HG02973 (cell line): ENCODE data around the gene GNAQ.

Source experiments
- ATAC-seq: cut with Tn5 transposase; IDR thresholded peaks from one replicate; pipeline ENCODE4 v1.9.1; 2021; ENCODE audit warnings: moderate library complexity; ENCODE audit not compliant: unreplicated experiment

The GNAQ gene

DNA sequence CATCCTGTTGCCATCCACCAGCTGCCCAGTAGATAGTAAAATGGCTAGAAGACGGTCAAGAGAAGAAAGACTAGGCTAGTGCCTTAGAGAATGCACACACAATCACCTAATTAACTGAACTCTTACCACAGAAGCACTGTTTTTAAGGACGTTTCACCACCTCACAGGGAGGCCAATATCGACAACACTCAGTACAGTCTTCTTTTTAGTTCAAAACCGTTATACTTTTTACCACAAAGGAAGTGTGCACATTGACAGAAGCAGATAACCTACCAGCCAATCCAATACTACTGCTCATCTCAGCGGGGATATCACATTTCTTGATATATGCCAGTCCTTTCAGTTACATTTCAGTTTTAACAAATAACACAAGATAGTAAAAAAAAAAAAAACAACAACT, 122.3 kb downstream of the GNAQ start:
- no peak for ATAC-seq

DNA sequence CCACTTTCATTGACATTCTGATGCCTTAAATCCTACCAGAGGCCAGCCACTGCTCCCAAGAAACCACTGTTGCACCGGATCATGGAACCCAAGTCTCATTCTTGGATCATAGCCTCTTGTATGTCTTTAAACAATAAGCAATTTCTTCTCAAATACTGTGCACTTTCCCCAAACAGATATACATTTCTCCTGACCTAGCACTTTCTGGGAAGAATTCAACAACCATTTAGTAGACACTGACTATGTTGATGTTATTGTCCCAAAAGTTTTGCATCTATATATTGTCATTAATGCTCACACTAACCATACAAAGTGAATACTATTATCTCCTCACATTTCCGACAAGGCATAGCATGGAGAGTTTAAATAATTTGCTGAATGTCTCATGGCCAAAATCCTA, 123.3 kb downstream of the GNAQ start:
- ATAC-seq: no peak

DNA sequence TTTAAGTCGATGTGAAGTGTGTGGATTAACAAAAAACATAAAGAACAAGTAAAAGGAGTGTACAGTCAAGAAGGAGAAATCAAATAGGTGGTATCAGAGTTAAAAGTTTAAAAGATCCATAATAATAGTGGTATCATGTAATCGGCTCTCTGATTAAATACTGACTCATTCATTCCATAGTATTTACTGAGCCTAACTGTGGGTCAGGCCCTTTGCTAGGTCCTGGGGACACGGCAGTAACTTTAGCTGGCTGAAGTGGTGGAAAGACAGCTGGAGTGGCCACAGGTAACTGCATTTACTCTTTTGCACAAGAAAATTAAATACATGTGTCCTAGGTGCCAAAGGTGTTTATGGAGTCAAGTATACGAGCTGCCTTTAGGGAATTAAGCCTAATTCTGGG, 124.0 kb downstream of the GNAQ start:
- no peak for ATAC-seq

DNA sequence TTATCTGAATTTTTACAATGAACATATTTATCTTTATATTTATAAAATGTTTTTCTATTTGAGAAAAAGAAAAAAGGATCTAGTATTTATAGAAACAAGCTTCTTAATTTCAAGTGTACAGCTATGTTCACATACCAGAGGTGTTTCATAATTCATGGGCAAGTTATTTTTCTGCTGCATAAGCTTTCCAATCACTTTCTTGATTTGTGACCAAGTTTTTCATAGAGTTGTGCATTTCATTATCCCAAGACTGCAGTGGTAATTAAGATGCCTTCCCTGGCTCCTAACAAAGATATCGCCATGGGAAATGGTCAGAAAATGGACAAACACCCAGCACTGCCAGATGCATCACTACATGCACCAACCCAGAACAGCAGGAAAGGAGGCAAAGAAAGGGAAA, 124.6 kb downstream of the GNAQ start:
- no peak for ATAC-seq

DNA sequence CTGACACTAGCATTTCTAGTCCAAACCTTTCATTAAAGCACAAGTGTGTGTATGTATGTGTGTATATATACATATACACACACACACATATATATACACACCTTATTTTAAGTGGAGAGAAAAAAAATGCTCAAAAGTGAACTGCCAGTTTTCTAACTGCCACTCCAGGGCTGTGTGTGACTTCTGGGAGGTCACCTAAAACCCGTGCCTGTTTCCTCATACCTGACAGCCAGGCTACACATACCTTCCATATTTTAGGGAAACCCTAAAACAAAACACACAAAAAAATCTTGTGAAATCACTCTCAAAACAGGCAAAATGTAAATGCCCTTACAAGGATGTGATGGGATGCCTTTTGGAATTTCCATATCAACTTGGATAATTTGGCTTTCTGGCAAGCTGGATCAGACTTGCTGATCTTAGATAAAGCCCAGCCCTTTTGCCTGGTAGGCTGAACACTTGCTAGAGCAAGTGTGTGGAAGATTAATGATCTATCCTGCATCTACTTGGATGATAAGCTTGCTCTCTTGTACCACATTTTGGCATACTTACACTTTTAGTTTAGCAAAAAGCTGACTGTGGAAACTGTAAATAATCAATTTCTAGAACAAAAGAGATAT, 127.8 kb downstream of the GNAQ start:
- no peak for ATAC-seq

DNA sequence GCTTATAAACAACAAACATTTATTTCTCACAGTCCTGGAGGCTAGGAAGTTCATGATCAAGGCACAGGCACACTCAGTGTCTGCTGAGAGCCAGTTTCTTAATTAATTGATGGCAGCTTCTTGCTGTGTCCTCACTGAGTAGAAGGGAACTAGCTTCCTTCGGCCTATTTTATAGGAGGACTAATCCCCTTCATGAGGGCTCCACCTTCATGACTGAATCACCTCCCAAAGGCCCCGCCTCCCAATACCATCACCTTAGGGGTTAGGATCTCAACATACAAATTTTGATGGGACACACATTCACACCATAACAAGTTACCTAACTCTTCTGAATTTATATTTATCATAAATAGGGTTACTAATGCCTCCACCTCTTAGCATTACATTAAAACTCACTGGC, 129.8 kb downstream of the GNAQ start:
- no peak for ATAC-seq

DNA sequence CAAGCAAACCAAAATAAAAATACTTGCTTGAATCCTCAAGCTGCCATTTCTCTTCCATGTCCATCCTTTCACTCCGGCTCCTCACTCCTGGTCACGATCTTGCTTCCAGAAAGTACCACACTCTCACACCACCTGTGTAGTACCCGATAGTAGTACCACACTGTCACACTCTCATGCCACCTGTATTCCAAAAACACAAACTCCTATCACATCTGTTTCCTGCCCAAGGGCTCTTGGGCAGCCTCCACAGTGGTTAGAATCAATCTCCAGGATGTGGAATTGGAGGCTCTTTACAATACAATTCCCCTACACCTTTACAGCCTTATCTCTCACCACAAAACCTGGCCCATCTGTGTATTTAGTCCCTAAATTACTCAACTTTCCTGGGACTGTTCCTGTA, 130.6 kb downstream of the GNAQ start:
- ATAC-seq: no peak

DNA sequence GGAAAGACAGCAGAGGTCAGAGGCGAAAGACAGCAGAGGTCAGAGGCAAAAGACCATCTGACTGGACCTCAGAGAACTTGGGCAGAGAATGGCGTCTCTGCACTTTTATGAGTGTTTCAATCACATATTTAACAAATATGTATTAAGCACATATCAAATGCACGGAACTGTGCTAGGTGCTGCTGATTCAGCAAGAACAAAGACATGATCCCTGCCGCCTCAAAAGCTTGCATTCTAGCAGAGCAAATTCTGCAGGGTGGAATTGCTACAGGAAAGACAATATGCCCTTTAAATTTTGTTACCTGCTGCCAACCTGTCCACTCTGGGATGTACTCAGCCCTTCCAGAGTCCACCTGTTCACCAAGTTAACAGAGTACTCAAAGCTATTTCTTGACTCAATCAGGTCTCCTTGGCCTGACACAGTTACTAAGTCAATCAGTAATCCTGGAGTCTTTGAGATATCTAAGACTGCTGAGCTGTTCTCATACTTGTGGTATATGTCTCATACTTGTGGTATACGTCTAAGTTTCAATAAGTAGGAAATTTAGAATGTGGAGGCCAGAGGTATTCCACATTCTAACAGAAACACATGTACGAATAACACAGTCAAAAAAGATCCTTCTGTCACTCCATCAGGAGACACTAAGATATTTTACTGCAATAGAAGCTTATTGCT, 131.8 kb downstream of the GNAQ start:
- no peak for ATAC-seq

DNA sequence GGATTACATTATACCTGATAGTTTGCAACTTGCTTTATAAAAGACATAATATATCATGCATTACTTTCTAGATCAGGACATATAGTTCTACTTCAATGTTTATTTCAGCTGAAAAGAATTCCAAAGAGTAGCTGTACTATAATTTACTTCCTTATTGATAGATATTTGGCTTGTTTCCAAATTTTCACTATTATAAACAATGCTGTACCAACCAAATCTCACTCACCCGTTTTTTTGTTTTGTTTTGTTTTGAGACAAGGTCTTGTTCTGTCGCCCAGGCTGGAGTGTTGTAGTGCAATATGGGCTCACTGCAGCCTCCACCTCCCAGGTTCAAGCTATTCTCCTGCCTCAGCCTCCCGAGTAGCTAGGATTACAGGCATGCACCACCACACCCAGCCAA, 132.7 kb downstream of the GNAQ start:
- ATAC-seq: no peak

DNA sequence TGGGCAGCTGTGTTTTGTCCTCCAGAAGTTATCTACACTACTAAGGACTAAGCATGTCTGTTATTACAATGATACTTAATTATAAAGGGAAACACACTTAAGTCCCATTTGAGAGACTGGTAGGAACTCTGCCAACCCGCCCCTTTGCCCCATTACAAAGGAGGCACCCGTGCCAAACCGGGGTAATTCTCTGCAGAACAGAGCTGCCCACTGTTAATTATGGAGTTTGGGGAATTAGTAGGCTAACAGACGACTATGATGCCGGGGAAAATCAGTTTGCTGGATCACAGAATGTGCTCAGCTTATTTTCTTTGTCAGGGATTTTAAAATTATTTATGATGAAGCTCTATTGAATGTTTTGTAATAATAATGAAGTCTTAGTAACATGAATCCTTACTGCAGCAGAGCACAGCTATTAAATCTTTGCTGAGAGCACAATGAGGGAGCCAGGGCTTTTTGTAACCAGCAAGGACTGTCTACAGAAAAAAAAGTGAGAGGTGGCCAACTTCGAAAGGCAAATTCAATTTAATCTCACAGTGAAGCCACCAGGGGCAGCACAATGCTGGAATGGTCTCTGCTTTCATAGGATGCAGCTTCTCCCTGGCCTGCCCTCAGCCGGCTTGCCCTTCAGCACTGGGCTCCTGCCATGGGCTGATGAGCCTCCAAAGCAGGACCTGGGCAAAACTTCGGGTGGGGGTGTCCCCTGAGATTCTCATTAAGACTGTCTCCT, 134.5 kb downstream of the GNAQ start:
- ATAC-seq: no peak

DNA sequence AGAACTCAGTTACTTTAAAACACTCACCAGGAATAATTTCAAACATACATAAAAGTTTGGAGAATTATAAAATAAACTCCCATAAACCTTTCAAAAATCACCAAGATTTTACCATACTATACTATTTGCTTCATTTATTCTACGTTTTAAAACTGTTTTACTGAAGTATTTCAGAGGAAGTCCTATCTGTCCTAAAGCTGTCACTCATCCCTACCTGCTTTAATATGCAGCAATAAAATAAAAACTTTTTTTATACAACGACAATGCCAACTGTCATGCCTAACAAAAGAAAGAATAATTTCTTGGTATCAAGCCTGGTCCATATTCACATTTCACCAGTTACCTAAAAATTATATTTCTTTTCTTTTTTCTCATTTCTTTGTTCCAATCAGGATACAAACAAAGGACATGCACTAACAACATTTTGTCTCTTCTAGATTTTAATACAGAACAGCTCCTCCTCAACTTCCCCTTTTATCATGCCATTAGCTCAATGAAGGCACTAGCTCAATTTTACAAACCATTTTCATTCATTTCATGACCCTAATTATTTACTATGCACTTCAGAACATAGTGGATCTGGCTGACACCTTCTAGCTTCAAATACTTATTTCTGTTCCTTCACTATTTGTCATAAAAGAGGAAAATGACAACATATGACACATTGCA, 135.2 kb downstream of the GNAQ start:
- no peak for ATAC-seq

DNA sequence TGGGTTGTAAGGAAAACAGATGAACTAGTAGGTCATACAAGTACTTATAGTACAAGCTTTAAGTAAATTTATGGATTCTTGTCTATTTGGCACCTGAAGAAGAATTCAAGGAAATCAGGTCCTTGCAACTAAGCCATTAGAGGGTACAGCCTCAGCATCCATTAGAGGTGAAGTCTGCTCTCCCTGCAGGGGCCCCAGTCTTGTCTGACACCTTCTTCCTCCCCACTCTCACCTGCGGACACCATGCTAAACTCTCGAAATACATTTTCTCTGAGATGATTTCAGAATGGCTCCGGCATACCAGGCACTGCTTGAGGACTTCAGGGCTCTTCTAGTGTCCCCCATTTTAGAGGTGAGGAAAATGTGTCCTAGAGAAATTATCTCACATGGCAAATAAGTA, 137.9 kb downstream of the GNAQ start:
- ATAC-seq: no peak

DNA sequence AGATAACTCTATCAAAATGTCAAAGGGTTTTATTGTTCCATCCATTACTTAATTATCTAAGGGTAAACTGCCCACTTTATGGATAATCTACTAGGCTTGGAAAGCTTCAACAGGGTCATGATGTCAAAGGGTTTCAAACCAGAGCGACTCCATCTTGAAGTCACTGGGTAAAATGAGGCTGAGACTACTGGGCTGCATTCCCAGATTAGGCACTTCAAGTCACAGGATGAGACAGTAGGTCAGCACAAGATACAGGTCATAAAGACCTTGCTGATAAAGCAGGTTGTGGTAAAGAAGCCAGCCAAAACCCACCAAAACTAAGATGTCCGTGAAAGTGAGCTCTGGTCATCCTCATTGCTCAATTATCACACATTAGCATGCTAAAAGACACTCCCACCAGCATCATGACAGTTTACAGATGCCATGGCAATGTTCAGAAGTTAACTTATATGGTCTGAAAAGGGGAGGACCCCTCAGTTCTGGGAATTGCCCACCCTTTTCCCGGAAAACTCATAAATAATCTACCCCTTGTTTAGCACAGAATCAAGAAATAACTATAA, 138.6 kb downstream of the GNAQ start:
- ATAC-seq: no peak

DNA sequence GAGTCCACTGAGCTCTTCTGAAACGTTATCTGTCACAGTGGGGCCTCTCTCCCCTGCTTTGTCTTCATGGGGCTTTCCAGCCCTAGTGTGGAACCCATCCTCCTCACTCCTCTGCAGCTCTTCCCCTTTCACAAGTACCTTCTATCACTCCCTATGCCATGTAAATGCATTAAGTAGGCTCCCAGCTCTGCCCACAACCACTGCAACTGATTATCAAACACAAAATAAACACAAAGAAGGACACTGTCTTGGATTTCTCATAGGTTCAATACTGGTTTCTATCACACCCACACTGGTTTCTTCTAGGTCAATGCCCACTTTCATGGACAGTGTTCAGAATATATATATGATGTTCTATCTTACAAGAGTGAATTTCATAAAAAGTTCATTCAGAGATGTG, 139.4 kb downstream of the GNAQ start:
- ATAC-seq: no peak

DNA sequence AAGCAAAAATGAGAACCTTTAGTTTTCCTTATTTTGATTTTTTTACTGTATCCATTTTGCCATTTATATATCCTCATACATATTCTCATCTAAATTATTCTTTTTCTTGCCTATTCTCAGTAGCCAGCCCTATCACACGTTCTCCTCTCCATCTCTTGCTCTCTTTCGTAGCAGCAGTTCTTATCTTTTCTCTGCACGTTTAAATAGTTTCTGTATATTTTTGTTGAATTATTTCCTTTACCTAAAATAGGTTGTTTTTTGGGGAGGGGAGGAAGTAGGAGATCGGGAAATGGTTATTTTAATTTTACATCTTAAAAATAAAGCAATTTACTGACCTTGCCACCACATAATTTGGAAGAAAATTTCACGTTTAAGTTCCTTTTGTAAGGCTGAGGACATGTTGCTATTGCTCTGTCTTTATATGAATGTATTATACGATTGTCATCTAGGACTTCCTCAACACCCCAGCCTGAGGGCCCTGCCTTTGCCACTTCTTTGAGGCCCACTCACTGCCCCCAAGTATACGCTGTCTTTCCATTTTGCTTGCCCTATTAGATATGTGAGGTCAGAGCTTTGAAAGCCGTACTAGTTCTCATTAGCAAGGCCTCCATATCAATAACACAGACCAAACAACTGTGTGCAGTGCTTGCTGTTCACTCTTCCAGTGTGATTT, 140.3 kb downstream of the GNAQ start:
- no peak for ATAC-seq

DNA sequence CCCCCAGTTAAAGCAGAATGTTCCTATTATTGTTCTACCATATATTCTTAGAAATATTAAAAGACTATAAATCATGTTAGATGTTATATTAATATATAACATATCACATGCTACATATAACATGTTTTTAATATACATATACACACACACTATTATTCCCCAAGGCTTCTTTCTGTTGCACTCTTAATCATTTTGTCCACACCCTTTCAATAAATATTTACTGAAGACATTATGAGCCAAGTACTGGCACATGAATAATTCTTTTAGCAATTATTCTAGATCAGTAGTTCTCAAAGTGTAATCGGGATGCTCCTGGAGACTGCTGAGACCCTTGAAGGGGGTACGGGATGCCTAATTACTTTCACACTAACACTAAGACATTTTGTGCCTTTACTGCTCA, 143.9 kb downstream of the GNAQ start:
- ATAC-seq: no peak

DNA sequence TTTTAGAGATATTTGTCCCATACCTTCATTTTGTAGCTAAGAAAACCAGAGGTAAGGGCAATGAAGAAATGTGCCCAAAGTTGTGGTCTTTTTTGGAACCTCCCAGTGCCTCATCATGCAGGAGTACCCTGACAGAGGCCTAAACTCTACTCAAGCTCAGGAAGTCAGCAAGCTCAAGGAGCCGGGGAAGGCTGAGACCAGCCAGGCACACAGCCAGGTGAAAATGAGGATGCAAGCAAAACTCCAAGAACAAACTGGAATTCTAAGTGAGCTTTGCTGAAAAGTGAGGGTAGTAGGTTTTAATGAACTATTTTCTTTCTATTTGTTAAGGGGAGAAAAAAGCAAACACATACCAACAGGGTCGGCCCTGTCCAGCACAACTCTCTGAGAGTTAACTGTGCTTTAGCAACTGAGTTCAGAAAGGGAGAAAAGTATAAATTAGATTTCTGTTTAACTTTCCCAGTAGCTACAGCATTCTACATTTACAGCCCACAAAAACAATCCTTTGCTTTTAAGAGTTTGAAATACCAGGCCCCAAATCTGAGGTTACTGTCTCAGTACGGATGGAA, 146.4 kb downstream of the GNAQ start:
- ATAC-seq: no peak

DNA sequence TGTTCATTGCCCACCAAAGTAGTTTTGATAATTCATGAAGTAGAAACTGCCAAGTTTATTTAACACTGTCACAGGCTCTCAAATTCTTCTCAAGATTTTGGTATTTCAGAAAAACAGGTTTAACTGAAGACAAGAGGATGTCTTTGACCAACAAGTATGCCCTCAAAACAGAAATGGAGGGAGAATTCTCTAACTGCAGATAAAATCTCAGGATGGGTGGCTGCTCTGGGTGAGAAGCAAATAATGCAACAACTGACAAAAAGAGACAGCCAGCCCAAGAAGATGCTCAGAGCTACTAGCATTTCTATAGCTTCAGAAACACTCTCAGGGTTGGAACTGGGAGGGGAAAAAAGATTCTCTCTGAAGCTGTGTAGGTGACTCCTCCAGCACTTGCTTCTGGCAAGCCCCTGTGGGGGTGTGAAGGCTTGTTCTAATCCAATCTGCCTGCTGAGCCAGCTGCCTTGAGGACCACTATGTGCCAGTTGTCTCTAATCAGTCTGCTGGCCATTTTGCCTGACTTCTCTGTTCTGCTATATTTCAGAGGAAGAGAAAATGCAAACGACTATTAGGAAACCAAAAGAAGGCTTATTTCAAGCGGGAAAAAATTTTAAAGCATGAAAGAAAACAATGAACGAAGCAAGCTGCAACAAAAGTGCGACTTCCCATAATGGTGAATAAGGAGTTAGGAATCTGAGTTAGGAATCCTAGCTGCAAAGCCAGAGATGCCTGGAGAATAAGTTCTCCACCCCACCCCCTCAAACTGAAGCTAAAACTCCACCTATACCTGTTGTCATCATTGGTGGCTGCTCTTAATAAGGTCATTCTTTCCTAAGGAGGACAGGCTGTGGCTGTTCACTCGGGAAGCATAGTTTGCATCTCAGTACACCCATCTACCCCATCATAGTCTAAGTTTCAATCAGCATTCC, 147.5 kb downstream of the GNAQ start:
- no peak for ATAC-seq

DNA sequence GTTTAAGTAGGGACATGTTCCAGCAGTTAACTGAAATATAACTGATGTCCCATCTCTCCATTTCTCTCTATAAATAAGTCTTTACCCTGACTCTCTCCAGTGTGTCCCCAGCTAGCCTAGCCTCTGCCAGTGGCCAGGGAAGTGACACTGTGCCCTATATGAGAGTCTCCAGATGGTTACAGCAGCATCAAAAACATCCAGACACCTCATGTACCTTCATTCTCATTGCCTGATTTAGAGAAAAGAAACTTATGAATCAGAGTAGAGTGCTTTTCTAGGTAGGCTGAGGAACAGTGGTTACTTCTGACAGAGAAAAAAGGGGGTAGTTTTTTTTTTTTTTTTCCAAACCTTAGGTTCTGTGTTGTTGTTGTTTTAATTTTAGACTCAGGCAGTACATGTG, 148.5 kb downstream of the GNAQ start:
- ATAC-seq: no peak

DNA sequence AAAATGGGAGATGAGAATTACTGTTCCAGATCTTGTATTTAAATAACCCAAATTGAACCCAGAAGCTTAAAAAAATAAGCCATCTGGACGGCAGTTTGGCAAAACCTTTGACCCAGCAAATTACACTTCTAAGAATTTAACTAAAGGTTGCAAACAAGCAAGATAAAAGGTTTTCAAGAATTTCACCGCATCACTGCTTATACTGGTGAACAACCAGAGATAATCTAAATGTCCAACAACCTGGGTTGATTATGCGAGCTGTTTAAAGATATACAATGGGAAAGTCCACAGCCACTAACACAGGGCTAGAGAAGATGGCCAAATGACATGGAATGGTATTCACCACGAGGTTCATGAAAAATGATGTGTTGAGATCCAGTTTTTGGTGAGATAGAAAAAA, 149.3 kb downstream of the GNAQ start:
- no peak for ATAC-seq
